Keratinocyte (primary cell): ENCODE results near the gene SYT8. TPM values are rescaled to one million over a fixed set of nuclear protein-coding genes. Genes with fewer than 3 reads are reported as not detected.

Source experiments
- DNase-seq: peaks from one replicate; pipeline ENCODE4 v3.0.0-alpha.2; 2011; ENCODE audit warnings: low read depth, missing footprints, low spot score
- FAIRE-seq: peaks from 2 replicates; lab custom pipeline; 2011; peaks lifted over from hg19 to GRCh38; lab: Jason Lieb, UNC
- H2AFZ ChIP-seq: 2 replicates; pipeline ENCODE4 v1.6.0; 2012; ENCODE audit warnings: low read length, control low read depth, inconsistent platforms; ENCODE audit not compliant: control insufficient read depth
- H3K27ac ChIP-seq: 2 replicates; pipeline ENCODE4 v1.5.1; 2011; ENCODE audit warnings: low read length; ENCODE audit not compliant: control insufficient read depth, insufficient read depth
- H3K27me3 ChIP-seq: 3 replicates; pipeline ENCODE4 v1.6.0; 2011; ENCODE audit warnings: low read length; ENCODE audit not compliant: control insufficient read depth, insufficient read depth; ENCODE audit errors: extremely low read depth
- H3K36me3 ChIP-seq, 2 experiments: 2 replicates in 1 of 2; 3 replicates in 1 of 2; pipeline ENCODE4 v1.5.1; 2011; ENCODE audit warnings: low read length in 2 of 2, mild to moderate bottlenecking in 1 of 2; ENCODE audit not compliant: control insufficient read depth in 2 of 2, insufficient read depth in 2 of 2; ENCODE audit errors: extremely low read depth in 1 of 2
- H3K4me1 ChIP-seq: 3 replicates; pipeline ENCODE4 v1.5.1; 2011; ENCODE audit warnings: low read length; ENCODE audit not compliant: control insufficient read depth, insufficient read depth; ENCODE audit errors: extremely low read depth
- H3K4me2 ChIP-seq: 3 replicates; pipeline ENCODE4 v1.6.0; 2011; ENCODE audit warnings: low read depth, low read length; ENCODE audit not compliant: control insufficient read depth, insufficient read depth; ENCODE audit errors: extremely low read depth
- H3K4me3 ChIP-seq, 3 experiments: fragments of 200-600 bp in 1 of 3; sonication (generic) in 1 of 3; 2 replicates in 2 of 3; 3 replicates in 1 of 3; pipeline ENCODE4 v1.5.1; 2011 to 2016; ENCODE audit warnings: low read length in 3 of 3, mild to moderate bottlenecking in 3 of 3, control low read depth in 2 of 3, inconsistent platforms in 1 of 3, low read depth in 1 of 3, mixed read lengths in 1 of 3, mixed run types in 1 of 3, moderate library complexity in 1 of 3; ENCODE audit not compliant: control insufficient read depth in 2 of 3, insufficient read depth in 2 of 3; ENCODE audit errors: extremely low read depth in 1 of 3
- H3K79me2 ChIP-seq: 2 replicates; pipeline ENCODE4 v1.6.0; 2012; ENCODE audit warnings: low read length; ENCODE audit not compliant: control insufficient read depth, insufficient read depth
- H3K9ac ChIP-seq: 3 replicates; pipeline ENCODE4 v1.6.0; 2011; ENCODE audit warnings: low read length; ENCODE audit not compliant: control insufficient read depth, insufficient read depth; ENCODE audit errors: extremely low read depth
- H3K9me1 ChIP-seq: 3 replicates; pipeline ENCODE4 v1.6.0; 2011; ENCODE audit warnings: low read length; ENCODE audit not compliant: control insufficient read depth, insufficient read depth; ENCODE audit errors: extremely low read depth
- H3K9me3 ChIP-seq: 2 replicates; pipeline ENCODE4 v1.5.1; 2012; ENCODE audit warnings: low read depth, low read length; ENCODE audit not compliant: control insufficient read depth
- H4K20me1 ChIP-seq: 3 replicates; pipeline ENCODE4 v1.6.0; 2011; ENCODE audit warnings: low read length; ENCODE audit not compliant: control insufficient read depth, insufficient read depth; ENCODE audit errors: extremely low read depth
- CTCF ChIP-seq, 3 experiments: IDR thresholded peaks in 1 of 3; conservative IDR thresholded peaks in 1 of 3; optimal IDR thresholded peaks in 1 of 3; 2 replicates in 2 of 3; 3 replicates in 1 of 3; pipeline versions ENCODE3 to v1.5.1; 2011; ENCODE audit warnings: low read length in 3 of 3, mild to moderate bottlenecking in 3 of 3, moderate library complexity in 2 of 3, control low read depth in 1 of 3, inconsistent platforms in 1 of 3; ENCODE audit not compliant: insufficient read depth in 2 of 3; ENCODE audit errors: extremely low read depth in 1 of 3
- EZH2 ChIP-seq: IDR thresholded peaks from one replicate; pipeline ENCODE4 v1.6.1; 2012; ENCODE audit warnings: inconsistent platforms, mild to moderate bottlenecking, low read length, moderate library complexity
- dilution Hi-C: fragments of 300-500 bp; cut with MboI; formaldehyde crosslinking; loops from one replicate; pipeline ENCODE4 v1.7.0; 2020; ENCODE audit warnings: low sequenced_read_pairs; ENCODE audit not compliant: extremely low pct_ligation_motif_present
- polyA plus RNA-seq, 5 experiments: library from polyadenylated mRNA; depleted of rRNA in 3 of 5; stranded (reverse) in 3 of 5; stranded (forward) in 1 of 5; unstranded in 1 of 5; fragments of >200 nt; gene quantifications; 1 replicate in 1 of 5; 2 replicates in 3 of 5; 3 replicates in 1 of 5; pipeline versions ENCODE4 v1.2.1 to v1.2.3, GENCODE V29; 2011 to 2012; ENCODE audit warnings: missing spikeins in 2 of 5, low read depth in 1 of 5, low replicate concordance in 1 of 5

Gene SYT8
- polyA plus RNA-seq, 1 donor (not counting 4 experiments of a cell fraction or from before 2014, with no cell fraction given), result 19.3 TPM

- DNase-seq (no peak), FAIRE-seq (no peak)
- H3K9me3 ChIP-seq, result no peaks in the 10 kb centered on the region
- no peaks in the 10 kb centered on the region for H3K36me3 ChIP-seq
- no peak overlapping the region for H3K9ac ChIP-seq
- H3K27me3 ChIP-seq, result no peaks in the 10 kb centered on the region
- no peak overlapping the region for H3K4me3 ChIP-seq
- H3K4me1 ChIP-seq, result peaks cover 10% of the 10 kb centered on the region
- H4K20me1 ChIP-seq, result no peaks in the 10 kb centered on the region
- no peaks in the 10 kb centered on the region for H3K9me1 ChIP-seq
- dilution Hi-C loops, result no loop called here
- H3K4me2 ChIP-seq, result no peak overlapping the region
- no peak overlapping the region for H3K27ac ChIP-seq
- TF ChIP-seq EZH2 (no peak), CTCF (optimal IDR thresholded peaks at IDR 0.05 in 1 of 3, IDR thresholded peaks at IDR 0.05 in 1 of 3, conservative IDR thresholded peaks at IDR 0.05 in 1 of 3; ENCODE audit: extremely low read depth in 1 of 3, insufficient read depth in 2 of 3, low read length in 3 of 3) (no peak)
- no peaks in the 10 kb centered on the region for H3K79me2 ChIP-seq
- H2AFZ ChIP-seq, result no peak overlapping the region
Observed at GRCh38 chr11:1861435-1862411, 26.9 kb downstream of the SYT8 start.

- H3K4me2 ChIP-seq, result no peak overlapping the region
- no peak for DNase-seq
- no peaks in the 10 kb centered on the region for H3K27me3 ChIP-seq
- H4K20me1 ChIP-seq, result no peaks in the 10 kb centered on the region
- no peaks in the 10 kb centered on the region for H3K9me1 ChIP-seq
- dilution Hi-C loops, result no loop called here
- no peak overlapping the region for H2AFZ ChIP-seq
- TF ChIP-seq CTCF (optimal IDR thresholded peaks at IDR 0.05 in 1 of 3, IDR thresholded peaks at IDR 0.05 in 1 of 3, conservative IDR thresholded peaks at IDR 0.05 in 1 of 3; ENCODE audit: extremely low read depth in 1 of 3, insufficient read depth in 2 of 3, low read length in 3 of 3), result no peak
- no peak for TF ChIP-seq EZH2
- no peaks in the 10 kb centered on the region for H3K36me3 ChIP-seq
- no peak overlapping the region for H3K4me3 ChIP-seq
- H3K79me2 ChIP-seq, result no peaks in the 10 kb centered on the region
- no peak overlapping the region for H3K9ac ChIP-seq
- no peaks in the 10 kb centered on the region for H3K9me3 ChIP-seq
- FAIRE-seq, result no peak
- H3K27ac ChIP-seq, result no peak overlapping the region
- H3K4me1 ChIP-seq, result peaks cover 10% of the 10 kb centered on the region
Observed at GRCh38 chr11:1862588-1863351, 28.0 kb downstream of the SYT8 start.
